Brain microvascular endothelial cell (primary cell): ENCODE data around the gene ZDHHC20.
"Not testable (repeated sequence)": the region's sequence is repeated elsewhere in the genome, so short reads cannot be mapped to it uniquely, and the experiment has no call there.

Experiments
- DNase-seq: peaks from one replicate; pipeline ENCODE4 v3.0.0-alpha.2; 2020
- H3K27ac ChIP-seq: fragments of 250-450 bp; sonication (Bioruptor Pico); 2 replicates; pipeline ENCODE4 v1.5.1; 2020; ENCODE audit warnings: mild to moderate bottlenecking, moderate library complexity
- H3K27me3 ChIP-seq: fragments of 250-450 bp; sonication (Bioruptor Pico); replicated peaks from 2 replicates; pipeline ENCODE4 v1.5.1; 2020; ENCODE audit warnings: mild to moderate bottlenecking
- H3K36me3 ChIP-seq: fragments of 250-450 bp; sonication (Bioruptor Pico); replicated peaks from 2 replicates; pipeline ENCODE4 v1.5.1; 2020; ENCODE audit warnings: mild to moderate bottlenecking
- H3K4me3 ChIP-seq: 2 replicates; pipeline ENCODE4 v1.5.1; 2011; ENCODE audit warnings: low read depth, mild to moderate bottlenecking, control low read depth, low read length, moderate library complexity
- CTCF ChIP-seq: IDR thresholded peaks from 2 replicates; pipeline ENCODE4 v1.5.1; 2011; ENCODE audit warnings: low read depth, mild to moderate bottlenecking, moderate library complexity, low read length, control low read depth, inconsistent platforms; ENCODE audit errors: missing control alignments
- in situ Hi-C: cut with HindIII; loops from 2 replicates; pipeline ENCODE4 v1.10.0; 2017; ENCODE audit warnings: low sequenced_read_pairs, low pct_ligation_motif_present

Gene ZDHHC20

GRCh38 chr13:21389124-21389523, 70.0 kb downstream of the ZDHHC20 start:
- TF ChIP-seq CTCF, result no peak
- no peak overlapping the region for H3K27ac ChIP-seq

GRCh38 chr13:21385710-21386109, 73.4 kb downstream of the ZDHHC20 start:
- H3K4me3 ChIP-seq, result no peak overlapping the region
- TF ChIP-seq CTCF, result no peak
- peaks cover 8% of the 10 kb centered on the region for H3K36me3 ChIP-seq
- H3K27ac ChIP-seq, result no peak overlapping the region
- no peaks in the 10 kb centered on the region for H3K27me3 ChIP-seq
- no peak for DNase-seq
- in situ Hi-C loops, result no loop called here

More at GRCh38 chr13:21389124-21389523, 70.0 kb downstream of the ZDHHC20 start:
- H3K4me3 ChIP-seq, result no peak overlapping the region
- in situ Hi-C loops, result no loop called here
- peaks cover 2% of the 10 kb centered on the region for H3K36me3 ChIP-seq
- DNase-seq, result no peak
- H3K27me3 ChIP-seq, result no peaks in the 10 kb centered on the region

- DNase-seq, result peak; percentile 12
- in situ Hi-C loops, result no loop called here
- no peak for TF ChIP-seq CTCF
- no peak overlapping the region for H3K4me3 ChIP-seq
- peaks cover 8% of the 10 kb centered on the region for H3K36me3 ChIP-seq
- H3K27me3 ChIP-seq, result no peaks in the 10 kb centered on the region
- no peak overlapping the region for H3K27ac ChIP-seq
Observed at GRCh38 chr13:21383090-21383489, 76.0 kb downstream of the ZDHHC20 start.

GRCh38 chr13:21376998-21377985, 81.8 kb downstream of the ZDHHC20 start:
- in situ Hi-C loops, H3K27me3 ChIP-seq, H3K4me3 ChIP-seq, H3K27ac ChIP-seq, H3K36me3 ChIP-seq, DNase-seq: not testable (repeated sequence)

GRCh38 chr13:21372530-21372929, 86.6 kb downstream of the ZDHHC20 start:
- peaks cover 6% of the 10 kb centered on the region for H3K36me3 ChIP-seq
- H3K27me3 ChIP-seq, result no peaks in the 10 kb centered on the region
- DNase-seq, result no peak
- no peak overlapping the region for H3K4me3 ChIP-seq
- in situ Hi-C loops, result no loop called here
- no peak overlapping the region for H3K27ac ChIP-seq
- TF ChIP-seq CTCF, result no peak

- in situ Hi-C loops, result no loop called here
- H3K36me3 ChIP-seq, result peaks cover 4% of the 10 kb centered on the region
- no peak overlapping the region for H3K27ac ChIP-seq
- no peaks in the 10 kb centered on the region for H3K27me3 ChIP-seq
- H3K4me3 ChIP-seq, result no peak overlapping the region
- no peak for DNase-seq
- TF ChIP-seq CTCF, result no peak
Observed at GRCh38 chr13:21371011-21371410, 88.1 kb downstream of the ZDHHC20 start.
